Activated CD8-positive, alpha-beta T cell treated with anti-CD3 and anti-CD28 coated beads for 36 hours (primary cell): Measurements from ENCODE around the gene THG1L. TPM values are rescaled to one million over a fixed set of nuclear protein-coding genes. Genes with fewer than 3 reads are reported as not detected.
A peak's percentile ranks its signal among the peaks of the same experiment; 100 is the strongest.

Experiments
- ATAC-seq: fragments of 200-7000 bp; cut with Tn5 transposase; one replicate; pipeline ENCODE4 v1.10.0; 2021; ENCODE audit warnings: mild to moderate bottlenecking, moderate library complexity
- CTCF ChIA-PET: fragments of 350-600 bp; sonication (Branson Sonifier 250); formaldehyde crosslinking; loops from one replicate; lab custom pipeline; 2021; ENCODE audit warnings: antibody characterized with exemption; lab: Charles Lee
- POLR2A ChIA-PET: fragments of 350-600 bp; sonication (Branson Sonifier 250); formaldehyde crosslinking; loops from one replicate; lab custom pipeline; 2021; ENCODE audit warnings: antibody characterized with exemption; lab: Charles Lee
- DNase-seq: peaks from one replicate; pipeline ENCODE4 v3.0.0-alpha.2; 2020
- H3K27ac Mint-ChIP-seq: one replicate; pipeline ENCODE4 v1.8.0; 2021; ENCODE audit warnings: mild to moderate bottlenecking, mixed read lengths
- H3K27me3 Mint-ChIP-seq: one replicate; pipeline ENCODE4 v1.8.0; 2021; ENCODE audit warnings: mixed read lengths
- H3K36me3 Mint-ChIP-seq: one replicate; pipeline ENCODE4 v1.8.0; 2021; ENCODE audit warnings: low read depth, mixed read lengths
- H3K4me1 Mint-ChIP-seq: one replicate; pipeline ENCODE4 v1.8.0; 2021; ENCODE audit warnings: low read depth, mixed read lengths
- H3K4me3 Mint-ChIP-seq: one replicate; pipeline ENCODE4 v1.8.0; 2021; ENCODE audit warnings: mild to moderate bottlenecking, moderate library complexity, mixed read lengths
- H3K9me3 Mint-ChIP-seq: one replicate; pipeline ENCODE4 v1.8.0; 2021; ENCODE audit warnings: mixed read lengths
- intact Hi-C: fragments of 100-400 bp; cut with micrococcal nuclease; formaldehyde crosslinking; loops from one replicate; pipeline ENCODE4 v1.10.0; 2022
- total RNA-seq, 2 experiments: library from RNA; stranded (reverse); gene quantifications; one replicate each; pipeline ENCODE4 v1.2.3, GENCODE V29; 2021
- TF ChIP-seq, protein P1 (sequence below): fragments of 200-600 bp; IDR thresholded peaks from one replicate; pipeline ENCODE4 v1.8.0; 2022; ENCODE audit warnings: antibody characterized with exemption, mild to moderate bottlenecking

THG1L gene
- total RNA-seq, 2 experiments from 2014 or later = 24.9 to 26.6 TPM

DNA sequence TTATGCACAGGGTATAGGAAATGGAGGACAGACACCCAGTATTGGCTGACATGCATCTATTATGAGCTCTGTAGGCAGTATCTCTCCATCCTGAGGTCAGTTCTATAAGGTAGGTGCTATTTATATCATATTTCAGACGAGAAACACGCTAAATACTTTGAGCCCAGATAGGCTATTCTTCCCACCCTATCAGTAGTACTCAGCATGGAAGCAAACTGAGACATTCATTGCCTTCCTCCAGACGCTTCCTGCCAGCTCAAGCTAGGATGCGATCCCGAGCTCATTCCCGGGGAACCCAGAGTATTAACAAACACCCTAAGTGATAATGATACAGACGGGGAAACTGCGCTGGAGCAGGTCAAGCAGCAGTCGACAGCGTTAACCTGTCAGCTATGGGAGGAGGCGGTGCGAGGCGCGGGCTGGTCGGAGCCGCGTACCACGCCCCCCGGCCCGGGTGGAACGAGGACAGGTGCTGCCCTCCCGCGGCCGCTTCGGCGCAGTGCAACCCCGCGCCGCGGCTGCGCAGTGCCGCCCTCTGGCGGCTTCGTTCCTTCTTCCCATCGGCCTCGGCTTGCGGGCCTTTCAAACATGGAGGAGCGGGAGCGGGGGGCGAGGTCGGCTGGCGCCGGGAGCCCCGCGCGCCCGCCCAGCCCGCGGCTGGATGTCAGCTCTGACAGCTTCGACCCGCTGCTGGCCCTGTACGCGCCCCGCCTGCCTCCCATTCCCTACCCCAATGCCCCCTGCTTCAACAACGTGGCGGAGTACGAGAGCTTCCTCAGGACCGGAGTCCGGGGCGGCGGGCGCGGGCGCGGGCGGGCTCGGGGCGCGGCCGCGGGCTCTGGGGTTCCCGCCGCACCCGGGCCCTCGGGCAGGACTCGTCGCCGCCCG, 12.2 kb downstream of the THG1L start, which contains the start of gene LSM11:
LSM11 (plus strand) TSS at position 550 of the 888 bp plus-strand sequence; CDS start at position 589, 39 bp downstream.
- peak; percentile 96 for ATAC-seq
- peak within 1 kb of the TSS; percentile 95 for H3K4me3 Mint-ChIP-seq
- peak within 1 kb of the TSS; percentile 87 for H3K27ac Mint-ChIP-seq
- ChIA-PET POLR2A (interaction anchor here (0.6 to 2.2 kb wide), 5 partner anchors 11 to 392 kb away, joined by 3 to 8 read pairs (median 3); partner anchors contain the start of gene THG1L), CTCF (interaction anchor here (0.6 to 6.5 kb wide), 84 partner anchors 9 to 601 kb away, joined by 3 to 52 read pairs (median 4); partner anchors contain the start of genes C5orf52, CLINT1, MED7 and SOX30)
- peaks cover 36% of the 10 kb centered on the region for H3K4me1 Mint-ChIP-seq
- intact Hi-C loops = loop anchor here (1.0 to 5.0 kb wide), 2 partner anchors 74 to 311 kb away; no protein-coding TSS in a partner anchor
- TF ChIP-seq, protein P1, sequence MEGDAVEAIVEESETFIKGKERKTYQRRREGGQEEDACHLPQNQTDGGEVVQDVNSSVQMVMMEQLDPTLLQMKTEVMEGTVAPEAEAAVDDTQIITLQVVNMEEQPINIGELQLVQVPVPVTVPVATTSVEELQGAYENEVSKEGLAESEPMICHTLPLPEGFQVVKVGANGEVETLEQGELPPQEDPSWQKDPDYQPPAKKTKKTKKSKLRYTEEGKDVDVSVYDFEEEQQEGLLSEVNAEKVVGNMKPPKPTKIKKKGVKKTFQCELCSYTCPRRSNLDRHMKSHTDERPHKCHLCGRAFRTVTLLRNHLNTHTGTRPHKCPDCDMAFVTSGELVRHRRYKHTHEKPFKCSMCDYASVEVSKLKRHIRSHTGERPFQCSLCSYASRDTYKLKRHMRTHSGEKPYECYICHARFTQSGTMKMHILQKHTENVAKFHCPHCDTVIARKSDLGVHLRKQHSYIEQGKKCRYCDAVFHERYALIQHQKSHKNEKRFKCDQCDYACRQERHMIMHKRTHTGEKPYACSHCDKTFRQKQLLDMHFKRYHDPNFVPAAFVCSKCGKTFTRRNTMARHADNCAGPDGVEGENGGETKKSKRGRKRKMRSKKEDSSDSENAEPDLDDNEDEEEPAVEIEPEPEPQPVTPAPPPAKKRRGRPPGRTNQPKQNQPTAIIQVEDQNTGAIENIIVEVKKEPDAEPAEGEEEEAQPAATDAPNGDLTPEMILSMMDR = peak; percentile 98
- H3K36me3 Mint-ChIP-seq = peaks cover 19% of the 10 kb centered on the region
- H3K9me3 Mint-ChIP-seq = no peaks in the 10 kb centered on the region
- DNase-seq = peak; percentile 93
- no peaks in the 10 kb centered on the region for H3K27me3 Mint-ChIP-seq

DNA sequence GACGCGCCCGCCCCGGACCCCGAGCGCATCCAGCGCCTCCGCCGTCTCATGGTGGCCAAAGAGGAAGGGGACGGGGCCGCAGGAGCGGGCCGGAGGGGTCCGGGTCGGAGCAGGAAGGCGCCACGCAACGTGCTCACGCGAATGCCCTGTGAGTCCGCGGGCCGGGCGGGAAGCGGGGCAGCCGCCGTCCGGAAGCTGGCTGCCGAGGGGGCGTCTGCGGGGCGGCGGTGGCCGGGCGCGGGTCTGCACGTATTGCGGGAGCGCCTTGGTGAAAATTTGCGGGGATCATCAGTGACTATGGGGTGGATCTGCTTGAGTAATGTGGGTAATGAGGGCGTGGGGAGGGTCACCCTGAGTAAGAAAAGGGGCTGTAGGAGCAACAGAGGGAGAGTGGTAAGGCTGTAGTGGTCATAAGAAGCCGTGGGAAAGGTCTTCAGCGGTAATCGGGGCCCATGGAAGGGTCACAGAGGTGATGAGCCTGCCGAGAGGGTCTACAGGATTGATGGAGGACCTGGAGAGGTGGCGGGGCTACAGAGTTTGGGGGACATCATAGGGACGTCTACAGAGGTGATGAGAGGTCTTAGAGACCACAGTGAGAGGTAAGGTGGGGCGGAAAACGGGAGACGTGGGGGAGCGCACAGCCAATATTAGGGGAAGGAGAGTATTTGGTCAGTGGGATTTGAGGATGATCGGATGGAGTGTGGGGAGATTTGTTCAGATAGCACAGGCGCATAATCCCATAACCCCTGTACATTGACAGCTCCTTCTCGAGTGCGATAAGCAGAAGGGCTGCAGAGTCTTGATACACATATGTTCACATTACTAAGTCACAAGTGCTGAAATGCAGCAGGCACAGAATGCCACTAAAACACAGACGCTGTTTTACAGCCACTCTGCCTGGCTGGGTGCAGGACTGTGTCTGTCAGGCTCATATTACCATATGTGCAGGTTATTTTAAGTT, 13.1 kb downstream of the THG1L start:
- no peaks in the 10 kb centered on the region for H3K9me3 Mint-ChIP-seq
- H3K4me3 Mint-ChIP-seq = peak overlapping the region; percentile 95
- H3K27ac Mint-ChIP-seq = peak overlapping the region; percentile 87
- ChIA-PET CTCF (interaction anchor here (1.0 to 6.5 kb wide), 37 partner anchors 10 to 602 kb away, joined by 3 to 52 read pairs (median 5); partner anchors contain the start of genes C5orf52, CLINT1, MED7 and SOX30), POLR2A (interaction anchor here (0.8 to 1.5 kb wide), 5 partner anchors 10 to 392 kb away, joined by 3 to 6 read pairs (median 3); no protein-coding TSS in a partner anchor)
- peaks cover 43% of the 10 kb centered on the region for H3K4me1 Mint-ChIP-seq
- ATAC-seq (peak; percentile 11), DNase-seq (peak; percentile 30)
- intact Hi-C loops = loop anchor here (5.0 kb wide), 1 partner anchor 312 kb away; no protein-coding TSS in a partner anchor
- peaks cover 15% of the 10 kb centered on the region for H3K36me3 Mint-ChIP-seq
- TF ChIP-seq, protein P1 = no peak
- no peaks in the 10 kb centered on the region for H3K27me3 Mint-ChIP-seq

DNA sequence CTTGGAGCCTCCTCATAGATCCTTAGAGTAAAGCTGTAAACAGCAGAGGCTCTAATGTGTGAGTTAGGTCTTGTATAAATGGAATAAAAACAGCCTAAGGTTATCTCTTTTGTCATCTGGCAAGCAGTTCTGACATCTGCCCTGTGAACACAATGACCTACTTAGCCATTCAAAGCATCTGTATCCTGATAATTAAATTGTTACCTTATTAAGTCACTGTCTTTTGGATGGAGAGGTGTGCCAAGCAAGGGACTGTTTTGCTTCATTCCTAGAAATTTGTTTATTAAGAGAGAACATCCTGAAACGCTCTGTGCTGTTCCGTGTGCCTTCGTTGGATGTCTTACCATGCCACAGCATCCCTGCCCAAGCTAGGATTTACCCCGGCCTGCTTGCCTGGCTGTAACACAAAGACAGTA, 13.8 kb downstream of the THG1L start:
- H3K4me1 Mint-ChIP-seq = peaks cover 50% of the 10 kb centered on the region
- no peak overlapping the region for H3K27ac Mint-ChIP-seq
- DNase-seq (no peak), ATAC-seq (no peak)
- H3K27me3 Mint-ChIP-seq = no peaks in the 10 kb centered on the region
- H3K4me3 Mint-ChIP-seq = peak overlapping the region; percentile 95
- ChIA-PET POLR2A (interaction anchor here (1.0 kb wide), 1 partner anchor 113 kb away, joined by 3 read pairs; no protein-coding TSS in a partner anchor), CTCF (interaction anchor here (1.5 to 6.5 kb wide), 4 partner anchors 16 to 148 kb away, joined by 3 to 52 read pairs (median 32); partner anchors contain the start of gene C5orf52)
- TF ChIP-seq, protein P1 = no peak
- H3K9me3 Mint-ChIP-seq = no peaks in the 10 kb centered on the region
- intact Hi-C loops = no loop called here
- H3K36me3 Mint-ChIP-seq = peaks cover 10% of the 10 kb centered on the region

DNA sequence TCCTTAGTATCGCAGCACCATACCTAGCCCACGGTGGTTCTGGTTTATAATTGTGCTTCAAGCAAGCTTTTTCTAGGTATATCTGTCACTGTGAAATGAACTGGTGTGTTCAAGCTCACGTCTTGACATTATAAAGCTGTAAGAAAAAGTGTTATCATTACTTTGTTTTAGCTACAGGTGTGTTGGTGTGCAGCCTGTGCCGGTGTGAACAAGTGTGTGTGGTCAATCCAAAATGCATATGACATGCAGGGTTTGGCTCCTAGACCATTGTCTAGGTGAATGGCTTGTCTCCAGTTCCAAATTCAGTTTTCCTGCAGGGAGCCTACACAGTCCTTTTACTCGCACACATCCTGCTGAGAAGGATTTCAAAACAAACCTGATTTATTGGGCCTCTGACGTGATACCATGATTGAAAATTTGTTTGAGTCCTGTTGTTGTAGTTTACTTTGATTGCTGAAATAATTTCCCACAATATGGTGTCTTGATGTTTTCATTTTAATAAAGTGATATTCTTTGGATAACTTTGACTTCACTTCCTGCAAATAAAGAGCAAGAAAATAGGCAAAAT, 16.0 kb downstream of the THG1L start:
- H3K27me3 Mint-ChIP-seq = no peaks in the 10 kb centered on the region
- H3K36me3 Mint-ChIP-seq = peaks cover 14% of the 10 kb centered on the region
- POLR2A ChIA-PET = no interaction called here
- intact Hi-C loops = no loop called here
- peaks cover 56% of the 10 kb centered on the region for H3K4me1 Mint-ChIP-seq
- H3K4me3 Mint-ChIP-seq = no peak overlapping the region
- CTCF ChIA-PET = interaction anchor here (1.1 to 6.5 kb wide), 2 partner anchors 14 to 23 kb away, joined by 4 to 51 read pairs; no protein-coding TSS in a partner anchor
- TF ChIP-seq, protein P1 = no peak
- H3K9me3 Mint-ChIP-seq = no peaks in the 10 kb centered on the region
- H3K27ac Mint-ChIP-seq = no peak overlapping the region
- no peak for DNase-seq
- ATAC-seq = no peak
